Fibroblast of lung (primary cell): ENCODE results near the gene ZNF880. TPM values are rescaled to one million over a fixed set of nuclear protein-coding genes. Genes with fewer than 3 reads are reported as not detected.

Experiments used
- DNase-seq, 2 donors: peaks; one replicate each; pipeline versions ENCODE4 v3.0.0 to v3.0.0-alpha.2; 2010; ENCODE audit warnings: low read depth in 2 of 2
- H2AFZ ChIP-seq: 2 replicates; pipeline ENCODE4 v1.5.1; 2012; ENCODE audit warnings: low read length, control low read depth, inconsistent platforms
- H3K27ac ChIP-seq: 2 replicates; pipeline ENCODE4 v1.5.1; 2011; ENCODE audit warnings: low read length, control low read depth; ENCODE audit not compliant: insufficient read depth
- H3K27me3 ChIP-seq: 2 replicates; pipeline ENCODE4 v1.5.1; 2011; ENCODE audit warnings: mild to moderate bottlenecking, low read length; ENCODE audit not compliant: control insufficient read depth, insufficient read depth
- H3K36me3 ChIP-seq: 2 replicates; pipeline ENCODE4 v1.5.1; 2011; ENCODE audit warnings: low read length; ENCODE audit not compliant: control insufficient read depth, insufficient read depth
- H3K4me1 ChIP-seq: 2 replicates; pipeline ENCODE4 v1.5.1; 2011; ENCODE audit warnings: low read length; ENCODE audit not compliant: control insufficient read depth, insufficient read depth; ENCODE audit errors: extremely low read depth
- H3K4me2 ChIP-seq: 2 replicates; pipeline ENCODE4 v1.5.1; 2011; ENCODE audit warnings: low read length, control low read depth; ENCODE audit not compliant: insufficient read depth; ENCODE audit errors: extremely low read depth
- H3K4me3 ChIP-seq, 4 experiments: fragments of 200-600 bp in 1 of 4; sonication (generic) in 1 of 4; replicated peaks in 1 of 4; 2 replicates each; pipeline ENCODE4 v1.5.1; 2011 to 2016; ENCODE audit warnings: low read length in 4 of 4, low read depth in 3 of 4, mild to moderate bottlenecking in 3 of 4, control low read depth in 2 of 4, inconsistent platforms in 1 of 4, mixed read lengths in 1 of 4; ENCODE audit not compliant: insufficient read depth in 1 of 4; ENCODE audit errors: control extremely low read depth in 1 of 4
- H3K79me2 ChIP-seq: 2 replicates; pipeline ENCODE4 v1.5.1; 2012; ENCODE audit warnings: mild to moderate bottlenecking, low read length, inconsistent platforms; ENCODE audit not compliant: control insufficient read depth, insufficient read depth
- H3K9ac ChIP-seq: 2 replicates; pipeline ENCODE4 v1.5.1; 2011; ENCODE audit warnings: mild to moderate bottlenecking, low read length, control low read depth; ENCODE audit not compliant: insufficient read depth
- H3K9me3 ChIP-seq: 2 replicates; pipeline ENCODE4 v1.5.1; 2012; ENCODE audit warnings: low read depth, low read length; ENCODE audit not compliant: control insufficient read depth, insufficient read depth
- H4K20me1 ChIP-seq: 2 replicates; pipeline ENCODE4 v1.5.1; 2011; ENCODE audit warnings: low read length; ENCODE audit not compliant: control insufficient read depth, insufficient read depth; ENCODE audit errors: extremely low read depth
- EZH2 ChIP-seq: IDR thresholded peaks from 2 replicates; pipeline ENCODE4 v1.5.1; 2012; ENCODE audit warnings: low read length, control low read depth, mild to moderate bottlenecking; ENCODE audit errors: missing control alignments
- polyA plus RNA-seq, 2 donors: library from polyadenylated mRNA; depleted of rRNA in 1 of 2; stranded (reverse) in 1 of 2; unstranded in 1 of 2; fragments of >200 nt; gene quantifications; 2 replicates each; pipeline ENCODE4 v1.2.1, GENCODE V29; 2011 to 2012; ENCODE audit warnings: missing spikeins in 1 of 2
- total RNA-seq: library from RNA; depleted of rRNA; stranded (reverse); fragments of >200 nt; gene quantifications from 2 replicates; pipeline ENCODE4 v1.2.1, GENCODE V29; 2014
- TF ChIP-seq, protein P1 (sequence below), 2 donors: IDR thresholded peaks in 1 of 2; conservative IDR thresholded peaks in 1 of 2; 1 replicate in 1 of 2; 2 replicates in 1 of 2; pipeline ENCODE4 v1.5.1; 2011 to 2012; ENCODE audit warnings: low read length in 2 of 2, control low read depth in 1 of 2, inconsistent platforms in 1 of 2, low read depth in 1 of 2, mild to moderate bottlenecking in 1 of 2

The ZNF880 gene
- total and polyA plus RNA-seq, 2 donors (not counting 1 experiment from before 2014, with no cell fraction given): 21.8 to 24.8 TPM

DNA sequence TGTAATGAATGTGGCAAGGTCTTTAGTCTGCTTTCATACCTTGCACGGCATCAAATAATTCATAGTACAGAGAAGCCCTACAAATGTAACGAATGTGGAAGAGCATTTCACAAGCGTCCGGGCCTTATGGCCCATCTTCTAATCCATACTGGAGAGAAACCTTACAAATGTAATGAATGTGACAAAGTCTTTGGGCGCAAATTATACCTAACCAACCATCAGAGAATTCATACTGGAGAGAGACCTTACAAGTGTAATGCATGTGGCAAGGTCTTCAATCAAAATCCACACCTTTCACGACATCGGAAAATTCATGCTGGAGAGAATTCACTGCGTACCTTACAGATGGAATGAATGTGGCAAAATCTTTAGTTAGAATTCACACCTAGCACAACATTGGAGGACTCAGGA is 3.3 kb upstream of the ZNF880 start:
- no peaks in the 10 kb centered on the region for H3K9me3 ChIP-seq
- H3K4me3 ChIP-seq: no peak overlapping the region
- H3K27me3 ChIP-seq: no peaks in the 10 kb centered on the region
- no peaks in the 10 kb centered on the region for H3K36me3 ChIP-seq
- H2AFZ ChIP-seq: no peak overlapping the region
- no peaks in the 10 kb centered on the region for H3K79me2 ChIP-seq
- no peak overlapping the region for H3K27ac ChIP-seq
- H3K4me1 ChIP-seq: no peaks in the 10 kb centered on the region
- H4K20me1 ChIP-seq: no peaks in the 10 kb centered on the region
- no peak overlapping the region for H3K4me2 ChIP-seq
- no peak for DNase-seq
- no peak overlapping the region for H3K9ac ChIP-seq
- no peak for TF ChIP-seq EZH2
- TF ChIP-seq, protein P1, sequence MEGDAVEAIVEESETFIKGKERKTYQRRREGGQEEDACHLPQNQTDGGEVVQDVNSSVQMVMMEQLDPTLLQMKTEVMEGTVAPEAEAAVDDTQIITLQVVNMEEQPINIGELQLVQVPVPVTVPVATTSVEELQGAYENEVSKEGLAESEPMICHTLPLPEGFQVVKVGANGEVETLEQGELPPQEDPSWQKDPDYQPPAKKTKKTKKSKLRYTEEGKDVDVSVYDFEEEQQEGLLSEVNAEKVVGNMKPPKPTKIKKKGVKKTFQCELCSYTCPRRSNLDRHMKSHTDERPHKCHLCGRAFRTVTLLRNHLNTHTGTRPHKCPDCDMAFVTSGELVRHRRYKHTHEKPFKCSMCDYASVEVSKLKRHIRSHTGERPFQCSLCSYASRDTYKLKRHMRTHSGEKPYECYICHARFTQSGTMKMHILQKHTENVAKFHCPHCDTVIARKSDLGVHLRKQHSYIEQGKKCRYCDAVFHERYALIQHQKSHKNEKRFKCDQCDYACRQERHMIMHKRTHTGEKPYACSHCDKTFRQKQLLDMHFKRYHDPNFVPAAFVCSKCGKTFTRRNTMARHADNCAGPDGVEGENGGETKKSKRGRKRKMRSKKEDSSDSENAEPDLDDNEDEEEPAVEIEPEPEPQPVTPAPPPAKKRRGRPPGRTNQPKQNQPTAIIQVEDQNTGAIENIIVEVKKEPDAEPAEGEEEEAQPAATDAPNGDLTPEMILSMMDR (conservative IDR thresholded peaks at IDR 0.05 in 1 of 2, IDR thresholded peaks at IDR 0.05 in 1 of 2; ENCODE audit: low read depth in 1 of 2, low read length in 2 of 2): no peak

DNA sequence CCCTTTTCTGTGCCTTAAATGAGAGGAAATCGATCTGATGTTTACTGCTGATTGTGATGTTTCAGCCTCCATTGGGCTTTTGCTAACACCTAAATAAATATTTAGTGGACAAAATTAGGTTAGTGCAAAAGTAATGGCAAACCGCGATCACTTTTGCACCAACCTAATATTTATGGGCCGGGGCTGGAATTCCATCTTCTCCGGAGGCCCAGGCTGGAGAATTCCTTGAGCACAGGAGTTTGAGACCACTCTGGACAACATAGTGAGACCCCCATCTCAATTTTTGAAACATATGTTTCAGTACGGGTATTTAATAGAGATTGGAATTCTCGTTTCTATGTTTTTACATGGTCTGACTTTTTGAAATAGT is 603 bp downstream of the ZNF880 start:
- no peaks in the 10 kb centered on the region for H3K9me3 ChIP-seq

DNA sequence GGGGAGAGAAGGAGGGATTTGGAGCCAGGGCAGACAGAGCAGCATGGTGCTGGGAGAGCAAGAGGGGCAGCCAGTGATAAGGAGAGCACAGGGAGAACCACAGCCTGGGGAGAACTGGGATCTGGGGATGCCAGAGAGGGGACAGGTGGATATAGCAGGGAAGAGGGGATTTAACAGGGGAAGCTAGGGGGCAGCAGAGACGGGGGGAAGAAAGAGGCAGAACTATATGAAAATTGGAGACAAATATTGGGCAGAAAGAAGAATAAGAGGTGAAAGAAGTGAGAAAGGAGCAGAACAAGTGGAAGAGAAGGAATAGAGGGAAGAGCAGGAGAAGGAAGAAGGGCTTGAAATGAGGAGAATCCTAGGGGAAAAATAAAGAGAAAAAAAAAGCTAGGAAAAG is 21.4 kb downstream of the ZNF880 start:
- H4K20me1 ChIP-seq: no peaks in the 10 kb centered on the region
- DNase-seq: no peak

More for the DNA sequence above, 603 bp downstream of the ZNF880 start:
- peak overlapping the region; percentile 27 for H3K9ac ChIP-seq
- peak overlapping the region; percentile 65 for H3K4me2 ChIP-seq
- DNase-seq: no peak
- H3K79me2 ChIP-seq: no peaks in the 10 kb centered on the region
- no peaks in the 10 kb centered on the region for H4K20me1 ChIP-seq
- H3K27me3 ChIP-seq: no peaks in the 10 kb centered on the region
- peak overlapping the region; percentile 83 for H2AFZ ChIP-seq
- H3K4me1 ChIP-seq: no peaks in the 10 kb centered on the region
- TF ChIP-seq EZH2: no peak
- TF ChIP-seq, protein P1 (conservative IDR thresholded peaks at IDR 0.05 in 1 of 2, IDR thresholded peaks at IDR 0.05 in 1 of 2; ENCODE audit: low read depth in 1 of 2, low read length in 2 of 2): no peak
- peak overlapping the region; percentile 84 to 97 (median 90) for H3K4me3 ChIP-seq
- H3K27ac ChIP-seq: peak overlapping the region; percentile 100
- H3K36me3 ChIP-seq: no peaks in the 10 kb centered on the region

More for the DNA sequence above, 21.4 kb downstream of the ZNF880 start:
- H3K9me3 ChIP-seq: peaks cover 1% of the 10 kb centered on the region
- TF ChIP-seq EZH2: no peak
- TF ChIP-seq, protein P1 (conservative IDR thresholded peaks at IDR 0.05 in 1 of 2, IDR thresholded peaks at IDR 0.05 in 1 of 2; ENCODE audit: low read depth in 1 of 2, low read length in 2 of 2): peak in 1 of 2 donors; percentile 7
- H3K27me3 ChIP-seq: no peaks in the 10 kb centered on the region
- H3K4me1 ChIP-seq: no peaks in the 10 kb centered on the region
- no peaks in the 10 kb centered on the region for H3K79me2 ChIP-seq
- no peak overlapping the region for H3K4me2 ChIP-seq
- H2AFZ ChIP-seq: no peak overlapping the region
- no peak overlapping the region for H3K27ac ChIP-seq
- H3K36me3 ChIP-seq: peaks cover 2% of the 10 kb centered on the region
- H3K9ac ChIP-seq: no peak overlapping the region
- no peak overlapping the region for H3K4me3 ChIP-seq
